WTC11 (cell line): ENCODE results near the gene MAP3K1. TPM values are rescaled to one million over a fixed set of nuclear protein-coding genes. Genes with fewer than 3 reads are reported as not detected.

Experiments used
- ATAC-seq: fragments of 200-7000 bp; cut with Tn5 transposase; 2 replicates; pipeline ENCODE4 v1.10.0; 2021; ENCODE audit warnings: mild to moderate bottlenecking, moderate library complexity
- CTCF ChIA-PET: fragments of 300-600 bp; sonication (Branson Sonifier 250); formaldehyde crosslinking; loops from one replicate; lab custom pipeline; 2021; ENCODE audit warnings: antibody characterized with exemption; lab: Charles Lee
- POLR2A ChIA-PET: fragments of 350-600 bp; sonication (Branson Sonifier 250); formaldehyde crosslinking; loops from one replicate; lab custom pipeline; 2021; ENCODE audit warnings: antibody characterized with exemption; lab: Charles Lee
- DNase-seq: peaks from one replicate; pipeline ENCODE4 v3.0.0; 2021; ENCODE audit warnings: low spot score
- H3K27ac Mint-ChIP-seq: 2 replicates; pipeline ENCODE4 v1.8.0; 2021; ENCODE audit warnings: mixed read lengths
- H3K27me3 Mint-ChIP-seq: 2 replicates; pipeline ENCODE4 v1.8.0; 2021; ENCODE audit warnings: low read depth, mild to moderate bottlenecking, moderate library complexity, mixed read lengths
- H3K36me3 Mint-ChIP-seq: 2 replicates; pipeline ENCODE4 v1.8.0; 2021; ENCODE audit warnings: mixed read lengths
- H3K4me1 Mint-ChIP-seq: 2 replicates; pipeline ENCODE4 v1.8.0; 2022; ENCODE audit warnings: mixed read lengths
- H3K4me3 Mint-ChIP-seq: 2 replicates; pipeline ENCODE4 v1.8.0; 2021; ENCODE audit warnings: mild to moderate bottlenecking, moderate library complexity, mixed read lengths
- H3K9me3 Mint-ChIP-seq: 2 replicates; pipeline ENCODE4 v1.8.0; 2021; ENCODE audit warnings: mixed read lengths
- CBFB ChIP-seq: sonication (generic); formaldehyde crosslinking; IDR thresholded peaks from 2 replicates; pipeline ENCODE4 v1.8.1; 2022; ENCODE audit warnings: mild to moderate bottlenecking, low read depth, missing genetic modification reagents
- CREM ChIP-seq: sonication (generic); formaldehyde crosslinking; IDR thresholded peaks from 2 replicates; pipeline ENCODE4 v1.8.1; 2022; ENCODE audit warnings: mild to moderate bottlenecking, missing genetic modification reagents, moderate library complexity
- EMX1 ChIP-seq: fragments of 250-450 bp; sonication (Bioruptor Pico); IDR thresholded peaks from 2 replicates; pipeline ENCODE4 v1.8.0; 2021; ENCODE audit warnings: mild to moderate bottlenecking
- FOXK1 ChIP-seq: sonication (generic); formaldehyde crosslinking; IDR thresholded peaks from 2 replicates; pipeline ENCODE4 v1.8.0; 2022; ENCODE audit warnings: mild to moderate bottlenecking, moderate library complexity, missing genetic modification reagents
- HMGA2 ChIP-seq: fragments of 250-450 bp; sonication (Bioruptor Pico); IDR thresholded peaks from 2 replicates; pipeline ENCODE4 v1.4.0; 2021; ENCODE audit warnings: mild to moderate bottlenecking, moderate library complexity
- JUN ChIP-seq: sonication (generic); formaldehyde crosslinking; IDR thresholded peaks from 2 replicates; pipeline ENCODE4 v1.8.0; 2023; ENCODE audit warnings: mild to moderate bottlenecking, missing genetic modification reagents
- MYBL2 ChIP-seq: sonication (generic); formaldehyde crosslinking; IDR thresholded peaks from 2 replicates; pipeline ENCODE4 v1.8.1; 2023; ENCODE audit warnings: mild to moderate bottlenecking, moderate library complexity, missing genetic modification reagents
- NFYB ChIP-seq: sonication (generic); formaldehyde crosslinking; conservative IDR thresholded peaks from 2 replicates; pipeline ENCODE4 v1.8.0; 2022; ENCODE audit warnings: low read depth, missing genetic modification reagents
- OVOL2 ChIP-seq: fragments of 250-450 bp; sonication (Bioruptor Pico); IDR thresholded peaks from 2 replicates; pipeline ENCODE4 v1.9.0; 2021; ENCODE audit warnings: mild to moderate bottlenecking, borderline replicate concordance
- PRRX2 ChIP-seq: fragments of 250-450 bp; sonication (Bioruptor Pico); IDR thresholded peaks from 2 replicates; pipeline ENCODE4 v1.8.0; 2021; ENCODE audit warnings: mild to moderate bottlenecking
- RELA ChIP-seq: sonication (generic); formaldehyde crosslinking; IDR thresholded peaks from 2 replicates; pipeline ENCODE4 v1.8.1; 2022; ENCODE audit warnings: missing genetic modification reagents, mild to moderate bottlenecking, borderline replicate concordance
- SMAD4 ChIP-seq: sonication (generic); formaldehyde crosslinking; IDR thresholded peaks from 2 replicates; pipeline ENCODE4 v1.8.0; 2022; ENCODE audit warnings: mild to moderate bottlenecking, missing genetic modification reagents
- TCF7 ChIP-seq: sonication (generic); formaldehyde crosslinking; IDR thresholded peaks from 2 replicates; pipeline ENCODE4 v1.8.0; 2022; ENCODE audit warnings: mild to moderate bottlenecking, low read depth, missing genetic modification reagents, moderate library complexity
- ZBTB21 ChIP-seq: sonication (generic); formaldehyde crosslinking; IDR thresholded peaks from 2 replicates; pipeline ENCODE4 v1.8.1; 2023; ENCODE audit warnings: mild to moderate bottlenecking, missing genetic modification reagents, borderline replicate concordance
- ZNF232 ChIP-seq: sonication (generic); formaldehyde crosslinking; IDR thresholded peaks from 2 replicates; pipeline ENCODE4 v1.8.0; 2022; ENCODE audit warnings: mild to moderate bottlenecking, missing genetic modification reagents
- ZNF263 ChIP-seq: sonication (generic); formaldehyde crosslinking; IDR thresholded peaks from 2 replicates; pipeline ENCODE4 v1.8.1; 2022; ENCODE audit warnings: low read depth, mild to moderate bottlenecking, moderate library complexity, missing genetic modification reagents
- ZNF416 ChIP-seq: fragments of 250-450 bp; sonication (Bioruptor Pico); IDR thresholded peaks from 2 replicates; pipeline ENCODE4 v1.9.0; 2021; ENCODE audit warnings: mild to moderate bottlenecking, inconsistent platforms
- ZNF423 ChIP-seq: fragments of 250-450 bp; sonication (Bioruptor Pico); IDR thresholded peaks from 2 replicates; pipeline ENCODE4 v2.1.2; 2022; ENCODE audit warnings: mild to moderate bottlenecking, moderate library complexity
- total RNA-seq: library from RNA; stranded (reverse); gene quantifications from 3 replicates; pipeline ENCODE4 v1.2.3, GENCODE V29; 2021
- TF ChIP-seq, protein P1 (sequence below): sonication (generic); formaldehyde crosslinking; IDR thresholded peaks from 2 replicates; pipeline ENCODE4 v1.8.1; 2023; ENCODE audit warnings: mild to moderate bottlenecking, missing genetic modification reagents
- TF ChIP-seq, protein P2 (sequence below): sonication (generic); formaldehyde crosslinking; IDR thresholded peaks from 2 replicates; pipeline ENCODE4 v1.8.0; 2022; ENCODE audit warnings: mild to moderate bottlenecking, missing genetic modification reagents
- TF ChIP-seq, protein P3 (sequence below): fragments of 250-450 bp; sonication (Bioruptor Pico); IDR thresholded peaks from 2 replicates; pipeline ENCODE4 v1.9.0; 2021; ENCODE audit warnings: moderate library complexity, mild to moderate bottlenecking, inconsistent platforms, borderline replicate concordance
- TF ChIP-seq, protein P4 (sequence below): fragments of 200-600 bp; IDR thresholded peaks from 2 replicates; pipeline ENCODE4 v1.8.0; 2022; ENCODE audit warnings: antibody characterized with exemption
- TF ChIP-seq, protein P5 (sequence below): sonication (generic); formaldehyde crosslinking; IDR thresholded peaks from 2 replicates; pipeline ENCODE4 v1.8.1; 2022; ENCODE audit warnings: mild to moderate bottlenecking, missing genetic modification reagents, moderate library complexity, borderline replicate concordance
- TF ChIP-seq, protein P6 (sequence below): sonication (generic); formaldehyde crosslinking; IDR thresholded peaks from 2 replicates; pipeline ENCODE4 v1.8.0; 2022; ENCODE audit warnings: mild to moderate bottlenecking, missing genetic modification reagents
- TF ChIP-seq, protein P7 (sequence below): sonication (generic); formaldehyde crosslinking; IDR thresholded peaks from 2 replicates; pipeline ENCODE4 v1.8.1; 2023; ENCODE audit warnings: mild to moderate bottlenecking, missing genetic modification reagents

Gene MAP3K1
- total RNA-seq, 1 experiment from 2014 or later: 16.3 TPM

DNA sequence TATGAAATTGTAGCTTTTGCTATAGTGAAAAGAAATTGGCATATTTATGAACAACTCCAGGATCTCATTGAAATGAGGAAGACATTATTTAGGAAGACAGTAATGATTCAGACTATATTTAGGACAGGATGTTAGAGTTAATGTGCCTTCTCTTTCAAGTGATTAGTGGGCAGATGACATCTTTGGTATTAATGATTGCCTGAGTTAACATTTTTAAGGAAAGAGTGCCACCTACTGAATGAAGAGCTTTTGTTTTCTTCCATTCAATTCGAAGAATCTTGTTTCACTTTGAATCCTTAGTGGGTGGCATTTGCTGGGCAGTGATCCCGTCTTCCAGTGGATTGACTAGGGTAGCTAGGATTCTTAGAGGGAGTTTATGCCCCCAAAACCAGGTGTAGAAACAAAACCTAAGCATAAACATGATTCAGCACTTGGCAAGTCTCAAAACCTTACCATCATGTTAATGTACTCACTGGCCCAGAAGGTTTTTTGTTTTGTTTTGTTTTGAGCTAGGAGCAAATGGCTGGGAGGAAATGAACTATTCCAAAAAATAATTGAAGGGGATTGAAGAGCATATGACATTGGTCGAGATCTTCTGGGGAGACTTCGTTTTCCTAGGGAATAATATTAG, 23.2 kb downstream of the MAP3K1 start:
- H3K27me3 Mint-ChIP-seq: no peaks in the 10 kb centered on the region
- CTCF ChIA-PET: interaction anchor here (0.8 to 3.2 kb wide), 19 partner anchors 9 to 843 kb away, joined by 3 to 94 read pairs (median 4); no protein-coding TSS in a partner anchor
- POLR2A ChIA-PET: interaction anchor here (1.3 kb wide), 1 partner anchor 568 kb away, joined by 4 read pairs; no protein-coding TSS in a partner anchor
- peaks cover 56% of the 10 kb centered on the region for H3K4me1 Mint-ChIP-seq
- H3K4me3 Mint-ChIP-seq: no peak overlapping the region
- no peaks in the 10 kb centered on the region for H3K9me3 Mint-ChIP-seq
- DNase-seq (no peak), ATAC-seq (peak; percentile 52; the same call in 1 of the 2 replicates)
- H3K27ac Mint-ChIP-seq: peak overlapping the region; percentile 4; the same call in 1 of the 2 replicates
- TF ChIP-seq, protein P1, sequence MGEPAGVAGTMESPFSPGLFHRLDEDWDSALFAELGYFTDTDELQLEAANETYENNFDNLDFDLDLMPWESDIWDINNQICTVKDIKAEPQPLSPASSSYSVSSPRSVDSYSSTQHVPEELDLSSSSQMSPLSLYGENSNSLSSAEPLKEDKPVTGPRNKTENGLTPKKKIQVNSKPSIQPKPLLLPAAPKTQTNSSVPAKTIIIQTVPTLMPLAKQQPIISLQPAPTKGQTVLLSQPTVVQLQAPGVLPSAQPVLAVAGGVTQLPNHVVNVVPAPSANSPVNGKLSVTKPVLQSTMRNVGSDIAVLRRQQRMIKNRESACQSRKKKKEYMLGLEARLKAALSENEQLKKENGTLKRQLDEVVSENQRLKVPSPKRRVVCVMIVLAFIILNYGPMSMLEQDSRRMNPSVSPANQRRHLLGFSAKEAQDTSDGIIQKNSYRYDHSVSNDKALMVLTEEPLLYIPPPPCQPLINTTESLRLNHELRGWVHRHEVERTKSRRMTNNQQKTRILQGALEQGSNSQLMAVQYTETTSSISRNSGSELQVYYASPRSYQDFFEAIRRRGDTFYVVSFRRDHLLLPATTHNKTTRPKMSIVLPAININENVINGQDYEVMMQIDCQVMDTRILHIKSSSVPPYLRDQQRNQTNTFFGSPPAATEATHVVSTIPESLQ (CRISPR knock-in tag): no peak
- TF ChIP-seq MYBL2 (no peak), EMX1 (no peak), HMGA2 (CRISPR knock-in tag) (no peak), ZNF232 (CRISPR knock-in tag) (no peak)
- TF ChIP-seq, protein P2, sequence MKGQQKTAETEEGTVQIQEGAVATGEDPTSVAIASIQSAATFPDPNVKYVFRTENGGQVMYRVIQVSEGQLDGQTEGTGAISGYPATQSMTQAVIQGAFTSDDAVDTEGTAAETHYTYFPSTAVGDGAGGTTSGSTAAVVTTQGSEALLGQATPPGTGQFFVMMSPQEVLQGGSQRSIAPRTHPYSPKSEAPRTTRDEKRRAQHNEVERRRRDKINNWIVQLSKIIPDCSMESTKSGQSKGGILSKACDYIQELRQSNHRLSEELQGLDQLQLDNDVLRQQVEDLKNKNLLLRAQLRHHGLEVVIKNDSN (CRISPR knock-in tag): no peak
- TF ChIP-seq, protein P3, sequence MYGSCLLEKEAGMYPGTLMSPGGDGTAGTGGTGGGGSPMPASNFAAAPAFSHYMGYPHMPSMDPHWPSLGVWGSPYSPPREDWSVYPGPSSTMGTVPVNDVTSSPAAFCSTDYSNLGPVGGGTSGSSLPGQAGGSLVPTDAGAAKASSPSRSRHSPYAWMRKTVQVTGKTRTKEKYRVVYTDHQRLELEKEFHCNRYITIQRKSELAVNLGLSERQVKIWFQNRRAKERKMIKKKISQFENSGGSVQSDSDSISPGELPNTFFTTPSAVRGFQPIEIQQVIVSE: no peak
- no peaks in the 10 kb centered on the region for H3K36me3 Mint-ChIP-seq

DNA sequence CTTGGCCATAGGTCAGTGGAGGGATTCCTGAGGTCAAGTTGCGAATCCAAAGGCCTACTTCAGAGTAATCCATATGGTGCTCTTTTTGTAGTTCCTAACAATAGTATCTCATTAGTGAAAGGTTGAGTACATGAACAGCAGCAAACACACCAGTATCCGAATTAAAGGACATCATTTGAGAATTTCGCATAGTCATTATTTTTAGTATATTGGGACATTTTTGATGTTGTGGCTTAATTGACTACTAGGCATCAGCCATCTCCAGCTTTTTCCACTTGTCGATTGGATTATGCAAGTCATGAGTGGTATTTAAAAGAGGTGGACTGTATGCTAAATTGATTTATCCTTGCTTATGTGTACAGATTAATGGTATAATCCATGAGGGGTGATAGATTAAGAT, 23.7 kb downstream of the MAP3K1 start:
- ATAC-seq (no peak), DNase-seq (no peak)
- Mint-ChIP-seq H3K4me3 (no peak overlapping the region), H3K4me1 (peaks cover 50% of the 10 kb centered on the region), H3K9me3 (no peaks in the 10 kb centered on the region), H3K36me3 (no peaks in the 10 kb centered on the region; the same call in 1 of the 2 replicates), H3K27me3 (no peaks in the 10 kb centered on the region), H3K27ac (peak overlapping the region; percentile 4; the same call in 1 of the 2 replicates)
- TF ChIP-seq PRRX2 (CRISPR knock-in tag) (no peak), ZBTB21 (no peak), TCF7 (CRISPR knock-in tag) (no peak), ZNF423 (no peak), JUN (CRISPR knock-in tag) (no peak), ZNF263 (CRISPR knock-in tag) (no peak), SMAD4 (no peak), RELA (CRISPR knock-in tag) (no peak), HMGA2 (CRISPR knock-in tag) (no peak), ZNF416 (CRISPR knock-in tag) (no peak), OVOL2 (no peak), CBFB (CRISPR knock-in tag) (no peak), NFYB (CRISPR knock-in tag) (no peak), FOXK1 (CRISPR knock-in tag) (no peak), CREM (CRISPR knock-in tag) (no peak)
- TF ChIP-seq, protein P4, sequence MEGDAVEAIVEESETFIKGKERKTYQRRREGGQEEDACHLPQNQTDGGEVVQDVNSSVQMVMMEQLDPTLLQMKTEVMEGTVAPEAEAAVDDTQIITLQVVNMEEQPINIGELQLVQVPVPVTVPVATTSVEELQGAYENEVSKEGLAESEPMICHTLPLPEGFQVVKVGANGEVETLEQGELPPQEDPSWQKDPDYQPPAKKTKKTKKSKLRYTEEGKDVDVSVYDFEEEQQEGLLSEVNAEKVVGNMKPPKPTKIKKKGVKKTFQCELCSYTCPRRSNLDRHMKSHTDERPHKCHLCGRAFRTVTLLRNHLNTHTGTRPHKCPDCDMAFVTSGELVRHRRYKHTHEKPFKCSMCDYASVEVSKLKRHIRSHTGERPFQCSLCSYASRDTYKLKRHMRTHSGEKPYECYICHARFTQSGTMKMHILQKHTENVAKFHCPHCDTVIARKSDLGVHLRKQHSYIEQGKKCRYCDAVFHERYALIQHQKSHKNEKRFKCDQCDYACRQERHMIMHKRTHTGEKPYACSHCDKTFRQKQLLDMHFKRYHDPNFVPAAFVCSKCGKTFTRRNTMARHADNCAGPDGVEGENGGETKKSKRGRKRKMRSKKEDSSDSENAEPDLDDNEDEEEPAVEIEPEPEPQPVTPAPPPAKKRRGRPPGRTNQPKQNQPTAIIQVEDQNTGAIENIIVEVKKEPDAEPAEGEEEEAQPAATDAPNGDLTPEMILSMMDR: no peak
- TF ChIP-seq, protein P5, sequence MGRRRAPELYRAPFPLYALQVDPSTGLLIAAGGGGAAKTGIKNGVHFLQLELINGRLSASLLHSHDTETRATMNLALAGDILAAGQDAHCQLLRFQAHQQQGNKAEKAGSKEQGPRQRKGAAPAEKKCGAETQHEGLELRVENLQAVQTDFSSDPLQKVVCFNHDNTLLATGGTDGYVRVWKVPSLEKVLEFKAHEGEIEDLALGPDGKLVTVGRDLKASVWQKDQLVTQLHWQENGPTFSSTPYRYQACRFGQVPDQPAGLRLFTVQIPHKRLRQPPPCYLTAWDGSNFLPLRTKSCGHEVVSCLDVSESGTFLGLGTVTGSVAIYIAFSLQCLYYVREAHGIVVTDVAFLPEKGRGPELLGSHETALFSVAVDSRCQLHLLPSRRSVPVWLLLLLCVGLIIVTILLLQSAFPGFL (CRISPR knock-in tag): no peak
- TF ChIP-seq, protein P6, sequence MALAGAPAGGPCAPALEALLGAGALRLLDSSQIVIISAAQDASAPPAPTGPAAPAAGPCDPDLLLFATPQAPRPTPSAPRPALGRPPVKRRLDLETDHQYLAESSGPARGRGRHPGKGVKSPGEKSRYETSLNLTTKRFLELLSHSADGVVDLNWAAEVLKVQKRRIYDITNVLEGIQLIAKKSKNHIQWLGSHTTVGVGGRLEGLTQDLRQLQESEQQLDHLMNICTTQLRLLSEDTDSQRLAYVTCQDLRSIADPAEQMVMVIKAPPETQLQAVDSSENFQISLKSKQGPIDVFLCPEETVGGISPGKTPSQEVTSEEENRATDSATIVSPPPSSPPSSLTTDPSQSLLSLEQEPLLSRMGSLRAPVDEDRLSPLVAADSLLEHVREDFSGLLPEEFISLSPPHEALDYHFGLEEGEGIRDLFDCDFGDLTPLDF: no peak
- TF ChIP-seq, protein P7, sequence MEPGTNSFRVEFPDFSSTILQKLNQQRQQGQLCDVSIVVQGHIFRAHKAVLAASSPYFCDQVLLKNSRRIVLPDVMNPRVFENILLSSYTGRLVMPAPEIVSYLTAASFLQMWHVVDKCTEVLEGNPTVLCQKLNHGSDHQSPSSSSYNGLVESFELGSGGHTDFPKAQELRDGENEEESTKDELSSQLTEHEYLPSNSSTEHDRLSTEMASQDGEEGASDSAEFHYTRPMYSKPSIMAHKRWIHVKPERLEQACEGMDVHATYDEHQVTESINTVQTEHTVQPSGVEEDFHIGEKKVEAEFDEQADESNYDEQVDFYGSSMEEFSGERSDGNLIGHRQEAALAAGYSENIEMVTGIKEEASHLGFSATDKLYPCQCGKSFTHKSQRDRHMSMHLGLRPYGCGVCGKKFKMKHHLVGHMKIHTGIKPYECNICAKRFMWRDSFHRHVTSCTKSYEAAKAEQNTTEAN (CRISPR knock-in tag): no peak
- ChIA-PET POLR2A (interaction anchor here (1.3 kb wide), 1 partner anchor 568 kb away, joined by 4 read pairs; no protein-coding TSS in a partner anchor), CTCF (interaction anchor here (0.8 to 3.2 kb wide), 18 partner anchors 8 to 844 kb away, joined by 3 to 94 read pairs (median 4); no protein-coding TSS in a partner anchor)
